Psoas muscle (tissue), 8 donors: Measurements from ENCODE around the gene RAB40C. TPM values are rescaled to one million over a fixed set of nuclear protein-coding genes. Genes with fewer than 3 reads are reported as not detected.

Experiments
- ATAC-seq, 4 donors: fragments of 200-7000 bp; cut with Tn5 transposase; one replicate each; pipeline ENCODE4 v1.9.1; 2020; ENCODE audit warnings: moderate library complexity in 3 of 4, mild to moderate bottlenecking in 2 of 4
- DNase-seq, 2 donors: peaks; one replicate each; pipeline ENCODE4 v3.0.0-alpha.2; 2020
- H3K27ac ChIP-seq: fragments of 200-600 bp; one replicate; pipeline ENCODE4 v1.8.0; 2022
- H3K27me3 ChIP-seq, 3 donors: fragments of 200-600 bp in 1 of 3; one replicate each; pipeline versions ENCODE4 v1.6.1 to v1.8.0; 2013 to 2022; ENCODE audit warnings: low read length in 2 of 3, mild to moderate bottlenecking in 2 of 3, moderate library complexity in 1 of 3; ENCODE audit not compliant: insufficient read depth in 3 of 3
- H3K36me3 ChIP-seq, 2 donors: fragments of 200-600 bp in 1 of 2; one replicate each; pipeline versions ENCODE4 v1.6.1 to v1.8.0; 2013 to 2022; ENCODE audit warnings: low read depth in 1 of 2, mild to moderate bottlenecking in 1 of 2, moderate library complexity in 1 of 2; ENCODE audit not compliant: insufficient read depth in 1 of 2
- H3K4me1 ChIP-seq: fragments of 200-600 bp; one replicate; pipeline ENCODE4 v1.8.0; 2022
- H3K4me3 ChIP-seq: fragments of 200-600 bp; one replicate; pipeline ENCODE4 v1.8.0; 2022; ENCODE audit warnings: mild to moderate bottlenecking
- H3K9me3 ChIP-seq: fragments of 200-600 bp; one replicate; pipeline ENCODE4 v1.8.0; 2022
- CTCF ChIP-seq: fragments of 200-600 bp; IDR thresholded peaks from one replicate; pipeline ENCODE4 v1.8.0; 2022; ENCODE audit warnings: antibody characterized with exemption
- WGBS, 3 donors: extraction: QIAGEN DNeasy Blood & Tissue Kit; methylation state at CpG; one replicate each; pipeline versions ENCODE4 v1.1.6 to v1.1.7; 2013; 5-methylcytosine and 5-hydroxymethylcytosine counted together
- intact Hi-C, 2 donors: fragments of 100-400 bp; cut with DNase I; formaldehyde crosslinking; loops; one replicate each; pipeline versions ENCODE4 v1.11.0 to v1.14.2; 2022
- polyA plus RNA-seq, 3 donors: library from polyadenylated mRNA; stranded (reverse); fragments of 200-250 nt; gene quantifications; one replicate each; pipeline ENCODE4 v1.2.3, GENCODE V29; 2013
- total RNA-seq, 4 donors: library from RNA; stranded (reverse); fragmentation: NEBNext Ultra II Directional in 2 of 4; extraction: Animal tissue kit (Norgen Biotek cat#: 25700) in 2 of 4; gene quantifications; one replicate each; pipeline versions ENCODE4 v1.2.1 to v1.2.4, GENCODE V29; 2021 to 2023
- donor health status: healthy with polysubstance abuse.
- donor health status: DM: no; HTN: no; CAD: no; lungs with moderate emphysema.
- donor health status: Bipolar disorder and iron deficiency.
- donor health status: healthy.
- donor health status: DM: yes; HTN: yes; CAD: no.
- donor health status: DM: no; HTN: no; CAD: no.
- donor health status: DM: no; HTN: no; CAD: no.
- donor health status: DM: yes; HTN: yes; CAD: no.

The RAB40C gene
- total and polyA plus RNA-seq, 7 donors: 12.3 to 20.2 (median 15.7) TPM

- Histone ChIP-seq H3K27ac (no peak overlapping the region), H3K9me3 (no peaks in the 10 kb centered on the region), H3K4me1 (peaks cover 2% of the 10 kb centered on the region), H3K36me3 (no peaks in the 10 kb centered on the region), H3K27me3 (peaks cover 0 to 40% (median 15%) of the 10 kb centered on the region in 3 donors), H3K4me3 (no peak overlapping the region)
- no peak for ATAC-seq
- intact Hi-C loops: no loop called here
- TF ChIP-seq CTCF: no peak
- no peak for DNase-seq
- WGBS, 3 donors: 47 to 56% (median 52%) methylated on average over 9 to 15 of the region's 15 CpGs
Measured at GRCh38 chr16:561413-561794, 28.5 kb upstream of the RAB40C start.

- no peak for TF ChIP-seq CTCF
- Histone ChIP-seq H3K27ac (no peak overlapping the region), H3K4me3 (no peak overlapping the region), H3K4me1 (peaks cover 5% of the 10 kb centered on the region), H3K9me3 (no peaks in the 10 kb centered on the region), H3K36me3 (no peaks in the 10 kb centered on the region), H3K27me3 (peaks cover 0 to 40% (median 15%) of the 10 kb centered on the region in 3 donors)
- intact Hi-C loops: no loop called here
- no peak for ATAC-seq
- DNase-seq: no peak
- 76 to 81% (median 80%) methylated on average over 40 to 43 of the region's 43 CpGs for WGBS, 3 donors
Measured at GRCh38 chr16:561957-562938, 27.6 kb upstream of the RAB40C start.

- DNase-seq: no peak
- intact Hi-C loops: no loop called here
- 84 to 87% (median 86%) methylated on average over 25 to 30 of the region's 30 CpGs for WGBS, 3 donors
- Histone ChIP-seq H3K9me3 (no peaks in the 10 kb centered on the region), H3K4me1 (peaks cover 5% of the 10 kb centered on the region), H3K36me3 (no peaks in the 10 kb centered on the region), H3K27me3 (peaks cover 0 to 35% (median 15%) of the 10 kb centered on the region in 3 donors), H3K4me3 (no peak overlapping the region), H3K27ac (no peak overlapping the region)
- ATAC-seq: no peak
- TF ChIP-seq CTCF: no peak
Measured at GRCh38 chr16:563072-563644, 26.7 kb upstream of the RAB40C start.

- no peak for TF ChIP-seq CTCF
- Histone ChIP-seq H3K27me3 (peaks cover 0 to 23% (median 11%) of the 10 kb centered on the region in 3 donors), H3K4me3 (no peak overlapping the region), H3K36me3 (no peaks in the 10 kb centered on the region), H3K9me3 (no peaks in the 10 kb centered on the region), H3K4me1 (peaks cover 12% of the 10 kb centered on the region), H3K27ac (no peak overlapping the region)
- no peak for ATAC-seq
- DNase-seq: no peak
- WGBS, 3 donors: 81 to 82% (median 81%) methylated on average over 27 to 42 of the region's 42 CpGs
- intact Hi-C loops: no loop called here
Measured at GRCh38 chr16:564690-565418, 25.0 kb upstream of the RAB40C start.
